NCI-H526 (cell line): ENCODE data around the gene RAD51B.
"Not testable (repeated sequence)": the region's sequence is repeated elsewhere in the genome, so short reads cannot be mapped to it uniquely, and the experiment has no call there.

ENCODE experiments used
- DNase-seq, 2 experiments: peaks; one replicate each; lab custom pipeline; 2025; lab: John Stamatoyannopoulos, UW

The RAD51B gene

DNA sequence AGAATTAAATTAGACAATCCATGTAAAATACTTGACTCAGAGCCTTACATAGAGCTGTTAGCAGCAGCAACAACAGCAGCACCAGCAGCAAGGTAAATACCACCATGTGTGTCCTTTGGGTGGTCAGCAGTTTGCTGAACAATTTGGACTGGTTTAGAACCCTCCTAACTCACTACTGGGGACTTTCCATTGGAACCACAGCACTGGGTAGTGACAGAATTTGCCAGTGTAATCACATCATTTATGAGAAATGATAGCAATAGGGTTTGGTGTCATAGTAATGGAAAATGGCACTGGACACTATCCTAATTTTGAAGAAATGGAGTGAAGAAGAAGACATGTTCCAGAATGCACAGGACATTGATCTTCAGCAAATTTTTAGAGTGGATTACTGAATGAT, 392.8 kb downstream of the RAD51B start:
- DNase-seq, result no peak

DNA sequence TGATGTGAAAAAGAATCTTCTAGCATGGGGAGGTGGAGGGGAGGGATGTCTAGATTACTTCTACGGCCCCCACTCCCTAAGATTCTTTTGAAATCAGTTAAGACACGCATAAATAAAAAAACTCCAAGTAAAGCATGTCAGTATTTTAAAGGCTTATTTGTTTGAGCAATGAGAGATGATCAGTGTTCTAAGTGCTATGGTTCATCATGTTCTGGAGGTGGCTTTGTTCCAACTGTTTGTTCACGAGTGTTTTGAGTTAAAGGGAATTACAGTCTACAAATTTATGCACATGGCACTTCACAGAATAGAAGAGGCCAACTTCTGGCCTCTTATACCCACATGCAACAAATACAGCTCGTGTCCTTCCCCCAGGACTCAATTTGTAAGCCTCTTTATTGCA, 394.9 kb downstream of the RAD51B start:
- DNase-seq, result no peak

DNA sequence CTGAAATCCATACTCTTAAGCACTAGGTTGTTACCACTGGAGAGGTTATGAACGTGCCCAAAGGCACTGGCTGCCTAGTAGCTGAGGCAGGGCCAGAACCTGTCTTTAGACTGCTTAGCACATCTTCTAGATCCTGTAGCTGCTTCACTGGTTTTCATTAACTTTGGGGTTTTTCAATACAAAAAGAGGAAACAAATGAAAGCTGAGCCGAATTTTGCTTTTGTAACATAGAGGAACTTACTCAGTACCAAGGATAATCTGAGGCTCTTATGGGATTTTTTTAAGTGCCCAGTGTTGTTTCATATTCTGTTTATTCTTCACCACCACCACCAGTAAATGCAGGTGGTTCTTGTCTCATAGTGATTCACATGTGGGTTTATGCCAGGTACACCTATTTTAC, 396.1 kb downstream of the RAD51B start:
- no peak for DNase-seq

DNA sequence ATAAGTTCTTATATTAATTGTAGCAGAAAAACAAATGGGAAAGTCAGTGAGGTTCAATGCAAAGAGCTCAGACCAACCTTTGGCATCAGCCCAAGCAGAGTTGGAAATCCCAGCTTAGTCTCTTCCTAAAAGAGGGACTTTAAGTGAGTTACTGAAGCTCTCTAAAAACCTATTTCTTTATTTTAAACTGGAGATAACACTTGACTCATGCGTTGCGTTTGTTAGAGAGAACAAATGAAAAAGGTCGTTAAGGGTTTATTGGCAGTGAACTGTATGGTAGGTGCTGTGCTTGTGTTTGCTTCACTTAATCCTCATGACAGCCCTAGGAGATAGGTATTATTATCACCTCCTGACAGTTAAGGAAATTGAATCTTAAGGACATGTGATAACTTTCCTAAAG, 396.5 kb downstream of the RAD51B start:
- no peak for DNase-seq

DNA sequence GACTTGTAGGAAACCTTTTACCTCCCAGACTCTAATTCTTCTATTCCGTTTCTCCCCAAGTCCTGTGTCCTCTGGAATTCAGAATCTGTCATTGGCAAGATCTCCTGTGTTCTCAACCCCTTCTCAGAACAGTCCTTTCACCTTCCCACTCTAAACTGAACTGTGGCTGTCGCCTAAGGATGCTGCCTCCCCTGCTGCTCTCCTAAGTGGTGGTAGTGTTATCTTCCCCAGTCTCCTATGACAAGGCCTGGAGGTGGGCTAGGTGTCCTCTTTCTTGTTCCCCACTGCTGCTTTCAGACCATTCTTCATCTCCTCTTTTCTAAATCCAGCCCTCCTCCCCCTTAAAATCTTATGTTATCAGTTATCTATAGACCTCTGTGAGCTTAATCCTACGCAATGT, 397.4 kb downstream of the RAD51B start:
- DNase-seq, result no peak

DNA sequence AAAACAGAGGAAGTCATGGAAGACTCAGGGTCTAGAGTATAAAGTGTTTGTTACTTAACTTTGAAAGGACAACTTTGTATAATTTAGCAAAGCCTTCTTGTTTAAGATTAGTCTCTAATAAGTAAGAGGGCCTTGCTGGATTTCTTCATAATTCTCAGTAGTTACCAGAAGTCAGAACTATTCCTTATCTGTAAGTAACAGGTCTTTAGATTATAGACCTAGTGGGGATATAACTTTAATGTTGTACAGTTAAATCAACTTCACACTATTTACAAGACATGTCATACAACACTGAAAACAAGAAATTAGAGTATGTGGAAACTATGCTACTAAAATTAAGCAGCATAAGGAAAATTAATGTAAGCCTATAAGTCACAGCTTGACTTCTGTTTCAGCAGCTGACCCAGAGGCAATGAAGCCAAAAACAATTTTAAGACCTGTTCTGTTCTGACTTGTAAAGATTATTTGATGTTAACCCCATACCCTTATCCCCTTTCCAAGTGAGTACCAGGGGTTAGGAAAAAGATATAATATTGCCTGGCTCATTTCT, 398.3 kb downstream of the RAD51B start:
- no peak for DNase-seq

DNA sequence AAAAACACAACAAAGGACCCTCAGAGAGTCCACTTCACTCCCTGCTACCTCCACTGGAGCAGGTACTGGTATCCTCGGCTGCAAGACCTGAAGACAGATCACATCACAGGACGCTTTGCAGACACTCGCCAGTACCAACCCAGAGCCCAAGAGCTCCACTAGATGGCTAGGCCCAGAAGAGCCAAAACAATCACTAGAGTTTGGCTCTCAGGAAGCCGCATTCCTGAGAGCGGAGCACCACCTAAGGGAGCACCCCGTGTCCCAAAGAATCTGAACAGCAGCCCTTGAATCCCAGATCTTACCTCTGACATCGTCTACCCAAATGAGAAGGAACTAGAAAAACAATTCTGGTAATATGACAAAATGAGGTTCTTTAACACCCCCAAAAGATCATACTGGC, 399.8 kb downstream of the RAD51B start:
- DNase-seq, result peak in 1 of 2 experiments; percentile 1

DNA sequence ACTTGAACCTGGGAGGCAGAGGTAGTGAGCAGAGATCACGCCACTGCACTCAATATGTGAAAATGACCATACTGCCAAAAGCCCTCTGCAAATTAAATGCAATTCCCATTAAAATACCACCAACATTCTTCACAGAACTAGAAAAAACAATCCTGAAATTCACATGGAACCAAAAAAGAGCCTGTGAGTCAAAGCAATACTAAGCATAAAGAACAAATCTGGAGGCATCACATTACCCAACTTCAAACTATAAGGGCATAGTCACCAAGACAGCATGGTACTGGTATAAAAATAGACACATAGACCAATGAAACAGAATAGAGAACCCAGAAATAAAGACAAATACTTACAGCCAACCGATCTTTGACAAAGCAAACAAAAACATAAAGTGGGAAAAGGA, 401.5 kb downstream of the RAD51B start:
- not testable (repeated sequence) for DNase-seq

DNA sequence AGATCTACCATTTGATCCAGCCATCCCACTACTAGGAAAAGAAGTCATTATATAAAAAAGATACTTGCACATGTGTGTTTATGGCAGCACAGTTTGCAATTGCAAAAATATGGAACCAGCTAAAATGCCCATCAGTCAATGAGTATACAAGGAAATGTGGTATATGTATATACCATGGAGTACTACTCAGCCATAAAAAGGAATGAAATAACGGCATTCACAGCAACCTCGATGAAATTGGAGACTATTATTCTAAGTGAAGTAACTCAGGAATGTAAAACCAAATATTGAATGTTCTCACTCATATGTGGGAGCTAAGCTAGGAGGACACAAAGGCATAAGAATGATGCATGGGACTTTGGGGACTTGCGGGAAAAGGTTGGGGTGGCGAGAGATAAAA, 402.6 kb downstream of the RAD51B start:
- no peak for DNase-seq

DNA sequence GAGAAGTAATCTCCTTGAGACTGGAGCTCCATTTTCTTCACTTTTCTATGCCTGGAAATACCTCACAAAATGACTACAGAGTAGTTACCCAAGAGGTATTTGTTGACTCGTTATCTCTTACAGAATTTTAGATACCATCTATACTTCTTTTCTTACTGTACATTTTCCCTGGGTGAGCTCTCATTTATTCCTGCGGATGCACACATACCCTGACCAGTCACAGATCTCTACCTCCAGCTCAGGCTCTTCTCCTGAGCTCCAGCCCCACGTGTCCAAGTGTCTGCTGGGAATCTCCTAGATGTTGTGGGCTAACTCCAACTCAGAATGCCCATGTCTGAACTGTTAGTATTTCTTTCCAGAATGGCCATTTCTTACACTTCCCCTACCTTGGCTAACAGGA, 403.1 kb downstream of the RAD51B start:
- DNase-seq, result no peak

DNA sequence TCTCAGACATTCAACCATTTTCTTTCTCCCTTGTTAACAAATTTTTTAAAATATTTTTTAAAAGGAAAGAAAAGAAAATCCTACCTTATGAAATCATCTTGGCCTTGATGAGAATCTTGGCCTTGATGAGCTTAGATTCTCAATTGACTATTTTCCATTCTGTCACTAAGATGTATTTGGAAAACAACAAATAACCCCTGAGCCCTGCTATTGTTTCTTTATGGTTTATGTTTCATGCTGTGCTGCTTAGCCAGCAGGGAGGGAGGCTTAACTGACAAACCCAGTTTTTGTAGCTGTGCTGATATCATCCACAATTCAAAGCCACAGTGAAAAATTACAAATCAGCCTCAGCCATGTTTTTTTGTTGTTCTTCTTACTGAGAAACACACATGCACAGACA, 404.1 kb downstream of the RAD51B start:
- DNase-seq, result no peak

DNA sequence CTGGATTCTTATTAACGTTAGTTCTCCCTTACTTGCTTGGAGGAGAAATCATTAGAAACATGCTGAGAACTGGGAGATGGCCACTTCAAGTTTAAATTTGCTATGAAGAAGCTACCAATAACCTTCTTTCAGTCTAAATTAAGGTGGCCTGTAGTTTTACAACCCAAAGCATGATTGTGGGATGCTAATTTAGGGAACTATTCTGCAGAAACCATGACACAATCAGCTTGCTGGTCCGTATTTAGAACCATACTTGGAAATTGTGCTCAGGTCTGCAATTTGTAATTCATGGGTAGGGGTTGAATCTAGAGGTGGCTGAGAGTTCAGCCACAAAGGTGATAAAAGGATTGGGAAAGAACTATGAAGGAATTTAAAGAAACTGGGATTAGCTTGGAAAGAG, 405.7 kb downstream of the RAD51B start:
- DNase-seq, result no peak

DNA sequence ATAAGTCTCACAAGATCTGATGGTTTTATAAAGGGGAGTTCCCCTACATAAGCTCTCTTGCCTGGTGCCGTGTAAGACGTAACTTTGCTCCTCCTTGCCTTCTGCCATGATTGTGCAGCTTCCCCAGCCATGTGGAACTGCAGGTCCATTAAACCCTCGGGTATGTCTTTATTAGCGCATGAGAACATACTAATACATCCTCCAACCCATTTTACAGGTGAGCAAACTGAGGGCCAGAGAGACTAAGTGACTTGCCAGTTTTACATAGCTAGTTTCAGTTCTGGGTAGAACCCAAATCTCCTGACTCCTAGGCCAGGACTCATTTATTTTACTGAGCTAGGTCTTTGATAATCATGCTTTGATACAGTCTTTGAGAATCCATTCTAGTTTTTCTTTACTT, 406.9 kb downstream of the RAD51B start:
- no peak for DNase-seq

DNA sequence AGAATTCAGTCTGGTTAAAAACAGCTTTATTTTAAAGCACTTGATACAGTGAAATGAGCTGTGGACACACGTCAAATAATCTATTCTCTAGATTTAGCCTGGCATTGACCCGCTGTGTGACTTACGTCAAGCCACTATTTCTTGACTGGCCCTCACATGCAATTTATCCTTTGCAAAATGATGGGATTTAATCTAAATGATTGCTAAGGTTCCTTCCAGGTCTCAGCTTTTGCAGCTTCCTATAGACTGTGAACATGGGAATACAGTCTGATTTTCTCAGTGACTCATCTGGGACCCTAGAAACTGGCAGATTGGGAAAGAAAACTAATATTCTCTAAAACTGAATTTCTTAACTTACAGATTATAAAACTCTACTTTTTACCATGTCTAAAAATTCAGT, 409.1 kb downstream of the RAD51B start:
- DNase-seq, result no peak

DNA sequence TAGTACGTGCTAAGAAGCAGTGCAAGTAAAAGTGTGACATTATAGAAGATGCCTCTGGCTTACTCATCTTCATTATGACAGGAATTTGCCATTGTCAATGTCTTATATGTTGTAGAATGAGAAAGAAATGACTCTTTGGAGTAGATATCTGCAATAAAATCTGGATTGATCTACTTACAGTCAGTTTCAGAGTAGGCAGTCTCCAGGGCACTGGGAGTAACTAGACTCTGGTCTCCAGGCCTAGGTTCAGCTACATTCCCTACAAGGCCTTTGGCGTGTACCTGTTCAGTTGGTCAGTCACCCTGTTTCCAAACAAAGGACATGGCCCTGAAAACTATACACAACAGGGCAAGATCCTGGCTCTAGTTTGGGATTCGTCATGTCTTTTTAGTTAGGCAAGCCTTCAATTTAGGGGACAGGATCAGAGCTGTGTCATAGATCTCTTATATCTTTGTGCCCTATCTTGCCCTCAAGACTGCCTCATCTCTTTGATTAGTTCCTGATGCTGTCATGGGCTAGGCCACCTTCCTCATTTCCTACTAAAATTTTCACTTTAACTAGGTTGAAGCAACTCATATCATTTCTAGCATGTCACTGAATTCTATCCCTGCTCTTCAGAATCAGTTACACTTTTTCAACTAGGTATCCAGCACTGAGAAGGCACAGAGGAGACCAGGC, 410.0 kb downstream of the RAD51B start:
- no peak for DNase-seq

DNA sequence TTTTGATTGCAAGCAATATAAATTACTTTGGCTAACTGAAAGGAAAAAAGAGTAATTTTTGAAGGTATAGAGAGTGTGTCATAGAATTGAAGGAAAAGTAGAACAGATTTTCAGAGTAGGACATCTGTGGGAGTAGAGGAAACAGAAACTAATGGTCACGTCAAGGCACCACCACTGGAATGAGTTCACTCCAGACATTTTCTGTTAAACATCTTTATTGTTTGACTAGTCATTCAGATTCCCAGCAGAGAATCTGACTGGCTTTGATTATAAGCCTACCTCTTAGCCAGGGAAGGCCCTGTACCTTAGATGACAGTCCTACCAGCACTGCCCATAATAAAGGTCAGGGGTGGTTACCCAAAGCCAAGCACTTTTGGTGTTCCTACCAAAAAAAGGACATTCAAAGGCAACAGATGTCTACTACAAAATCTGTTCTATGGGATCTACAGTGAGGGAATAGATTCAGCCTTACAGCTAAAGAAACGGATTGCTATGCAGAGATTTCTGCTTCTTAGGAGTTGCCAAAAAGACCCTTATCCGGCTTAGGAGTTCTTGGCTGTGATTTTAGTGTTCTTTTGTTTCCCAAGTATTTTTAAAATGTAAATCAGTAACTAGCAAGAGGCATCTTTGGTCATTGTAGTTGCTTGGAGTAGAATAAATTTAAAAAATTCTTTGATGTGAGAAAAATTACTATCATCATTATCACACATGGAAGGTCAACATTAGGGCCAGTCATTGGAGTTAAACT, 410.8 kb downstream of the RAD51B start:
- no peak for DNase-seq

DNA sequence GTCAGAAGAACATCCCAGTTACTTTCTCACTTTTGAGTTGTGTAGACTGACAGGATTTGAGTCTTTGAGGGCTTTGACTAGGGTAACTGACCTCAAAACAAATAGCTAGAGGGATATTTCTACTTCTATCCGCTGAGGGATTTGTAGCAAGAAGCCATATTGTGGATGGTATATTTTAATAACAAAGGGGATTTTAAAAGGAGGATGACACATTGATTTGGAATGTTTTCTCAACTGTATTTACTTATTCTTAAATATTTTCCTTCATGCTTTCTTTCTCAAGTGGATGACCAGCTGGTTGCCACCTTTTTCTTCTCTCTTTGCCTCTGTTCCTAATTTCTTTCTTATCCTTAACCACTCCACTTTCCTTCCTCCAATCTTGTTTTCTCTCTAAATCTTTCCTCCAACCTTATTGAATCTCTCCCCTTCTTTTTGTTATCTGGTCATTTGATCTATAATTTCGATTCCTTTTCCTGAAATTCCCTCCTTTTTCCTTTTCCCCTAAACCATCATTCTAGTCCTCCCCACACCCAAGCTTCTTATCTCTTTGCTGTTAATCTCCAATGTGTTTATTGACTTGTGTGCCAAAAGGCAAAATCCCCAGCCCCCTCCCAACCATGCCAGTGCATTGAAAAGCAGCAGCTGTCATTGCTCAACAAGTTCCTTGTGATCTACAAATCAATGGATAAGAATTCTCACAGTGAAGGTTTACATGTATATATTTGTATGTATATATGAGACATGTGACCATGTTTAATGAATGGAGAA, 411.6 kb downstream of the RAD51B start:
- DNase-seq, result no peak

DNA sequence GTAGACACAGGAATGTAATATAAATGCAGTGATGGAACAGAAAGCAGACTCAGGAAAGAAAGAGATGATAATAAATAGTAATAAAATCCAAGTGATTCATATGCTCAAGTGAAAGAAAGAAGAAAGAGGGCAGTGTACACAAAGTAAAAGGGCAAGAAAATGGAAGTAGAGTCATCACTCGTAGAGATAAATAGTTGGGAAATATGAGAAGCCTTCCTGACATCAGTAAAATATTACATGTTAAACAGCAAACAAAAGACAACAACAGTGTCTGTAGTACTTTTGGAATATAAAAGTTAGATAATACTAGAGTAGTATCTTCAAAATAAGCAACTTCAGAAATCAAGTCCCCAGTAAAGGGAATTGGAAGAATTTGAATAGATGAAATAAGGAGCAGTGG, 412.3 kb downstream of the RAD51B start:
- no peak for DNase-seq

DNA sequence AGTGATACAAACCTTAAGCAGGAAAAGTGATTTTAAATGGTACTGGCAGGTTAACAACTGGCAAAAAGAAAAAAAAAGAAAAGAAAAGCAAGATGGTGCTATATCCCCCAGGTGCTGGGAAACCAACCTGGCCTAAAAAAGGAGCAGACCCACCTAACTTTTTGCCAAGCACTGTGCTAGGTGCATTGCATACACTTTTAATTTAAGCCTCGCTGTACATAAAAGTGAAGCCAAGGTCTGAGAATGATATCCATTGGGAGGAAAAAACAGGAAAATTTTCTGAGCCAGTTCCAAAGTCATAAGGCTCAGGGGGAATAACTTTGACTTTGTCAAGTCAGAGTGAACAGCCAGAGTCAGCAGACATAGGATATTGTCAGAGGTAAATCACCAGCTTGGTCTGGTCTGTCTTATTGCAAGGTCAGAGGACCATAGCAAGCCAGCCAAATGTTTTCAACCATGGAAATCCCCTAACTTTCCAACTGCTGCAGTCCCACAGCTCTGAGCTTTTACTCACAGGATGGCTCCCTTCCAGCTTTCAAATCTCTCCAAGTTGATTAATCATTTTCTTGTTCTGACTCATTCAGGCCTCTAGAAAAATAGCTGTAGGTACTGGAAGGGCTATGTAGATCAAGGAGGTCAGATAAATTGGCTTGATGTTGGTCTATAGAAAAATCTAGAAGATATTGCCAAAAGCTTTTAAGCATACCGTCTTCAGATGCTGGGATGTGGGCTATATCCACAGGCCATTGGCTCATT, 412.9 kb downstream of the RAD51B start:
- no peak for DNase-seq

DNA sequence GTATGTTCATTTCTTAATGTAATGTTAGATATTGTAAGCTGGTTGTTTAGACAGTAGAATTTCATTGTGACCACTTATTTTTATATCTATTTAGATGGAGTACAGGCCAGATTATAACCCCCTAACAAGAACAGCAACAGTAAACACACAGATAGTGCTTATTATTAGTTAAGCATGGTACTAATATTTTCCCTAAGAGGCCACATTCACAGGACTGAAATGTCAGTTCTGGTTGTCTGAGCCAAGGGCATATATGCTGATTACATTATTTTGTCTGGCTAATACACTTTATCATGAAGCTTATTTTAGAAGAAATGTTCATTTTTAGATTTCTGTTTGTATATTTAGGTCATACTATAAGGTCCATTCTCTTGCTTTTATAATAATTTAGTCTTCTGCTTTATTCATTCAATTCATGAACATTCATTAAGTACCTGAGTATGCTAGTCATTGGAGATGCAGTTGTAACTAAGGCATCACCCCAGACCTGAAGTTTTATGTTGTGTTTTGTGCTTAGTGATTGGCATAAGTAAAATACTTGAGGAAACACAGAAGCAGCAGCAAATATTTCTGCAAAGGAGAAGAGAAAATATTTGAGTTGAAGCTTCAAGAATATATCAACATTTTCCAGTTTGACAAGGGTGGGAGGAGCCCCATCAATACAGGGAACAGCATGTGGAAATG, 413.7 kb downstream of the RAD51B start:
- DNase-seq, result no peak

DNA sequence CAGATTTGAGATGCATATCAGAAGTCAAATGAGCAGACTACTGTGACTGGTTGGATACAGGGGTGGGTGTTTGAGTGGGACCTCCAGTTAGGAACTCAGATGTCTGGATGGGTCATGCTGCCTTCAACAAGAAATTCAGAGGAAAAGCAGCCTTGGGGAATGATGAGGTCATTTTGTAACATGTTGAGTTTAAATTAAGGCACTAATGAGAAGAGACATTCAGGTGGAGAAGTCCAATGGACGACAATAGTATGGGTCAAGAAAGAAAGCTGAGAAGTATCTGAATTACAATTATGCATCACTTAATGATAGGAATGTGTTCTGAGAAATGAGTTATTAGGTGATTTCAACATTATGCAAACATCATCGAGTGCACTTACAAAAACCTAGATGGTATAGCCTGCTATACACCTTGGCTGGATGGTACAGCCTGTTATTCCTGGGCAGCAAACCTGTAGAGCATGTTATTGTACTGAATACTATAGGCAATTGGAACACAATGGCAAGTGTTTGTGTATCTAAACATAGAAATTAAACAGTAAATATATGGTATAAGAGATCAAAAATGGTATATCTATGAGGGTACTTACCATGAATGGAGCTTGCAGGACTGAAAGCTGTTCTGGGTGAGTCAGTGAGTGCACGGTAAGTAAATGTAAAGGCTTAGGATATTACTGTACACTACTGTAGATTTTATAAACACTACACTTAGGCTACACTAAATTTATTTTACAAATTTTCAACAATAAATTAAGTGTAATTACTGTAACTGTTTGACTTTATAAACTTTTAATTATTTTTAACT, 414.7 kb downstream of the RAD51B start:
- DNase-seq, result no peak
